ENCODE results near the gene MPRIP.
"Not testable (repeated sequence)": the region's sequence is repeated elsewhere in the genome, so short reads cannot be mapped to it uniquely, and the experiment has no call there.

MPRIP gene

DNA sequence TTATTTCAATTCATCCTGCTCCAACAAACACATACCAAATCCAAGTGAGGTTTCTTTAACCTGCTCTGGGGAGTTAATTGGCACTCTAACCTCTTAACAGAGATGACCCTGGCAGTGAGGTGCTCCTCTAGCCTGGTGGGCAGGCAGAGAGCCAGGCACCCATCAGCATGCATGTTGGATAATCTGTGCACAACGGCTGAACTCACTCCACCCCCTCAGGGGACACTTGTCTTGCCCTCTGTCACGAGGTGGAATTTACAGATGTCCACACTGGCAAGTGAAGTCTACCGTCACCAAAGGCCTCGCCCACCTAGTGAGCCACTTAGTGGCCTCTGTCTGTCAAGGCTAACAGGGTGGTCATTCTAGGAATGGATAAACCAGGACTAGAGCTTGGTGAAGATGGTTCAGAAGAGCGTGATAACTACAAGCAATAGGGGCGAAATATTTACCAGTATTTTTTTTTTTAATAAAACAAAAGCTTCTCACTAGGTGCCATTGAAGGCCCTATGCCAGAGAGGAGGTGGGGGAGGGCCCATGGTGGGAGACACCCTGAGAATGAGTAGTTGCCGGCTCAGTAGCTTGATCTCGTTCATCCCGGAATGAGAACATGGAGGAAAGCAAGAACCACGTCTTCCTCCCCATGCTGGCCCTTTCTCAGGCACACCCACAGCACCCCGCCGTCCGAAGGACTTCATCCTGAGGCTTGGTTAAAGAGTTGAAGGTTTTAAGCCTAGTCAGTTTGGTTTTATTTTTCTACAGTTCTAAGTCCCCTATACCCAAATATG, 138.7 kb downstream of the MPRIP start:
- no peaks in the 10 kb centered on the region for H3K9me3 Mint-ChIP-seq
- peaks cover 64% of the 10 kb centered on the region for H3K36me3 Mint-ChIP-seq (ENCODE audit: low read depth)
- TF ChIP-seq, protein P1, sequence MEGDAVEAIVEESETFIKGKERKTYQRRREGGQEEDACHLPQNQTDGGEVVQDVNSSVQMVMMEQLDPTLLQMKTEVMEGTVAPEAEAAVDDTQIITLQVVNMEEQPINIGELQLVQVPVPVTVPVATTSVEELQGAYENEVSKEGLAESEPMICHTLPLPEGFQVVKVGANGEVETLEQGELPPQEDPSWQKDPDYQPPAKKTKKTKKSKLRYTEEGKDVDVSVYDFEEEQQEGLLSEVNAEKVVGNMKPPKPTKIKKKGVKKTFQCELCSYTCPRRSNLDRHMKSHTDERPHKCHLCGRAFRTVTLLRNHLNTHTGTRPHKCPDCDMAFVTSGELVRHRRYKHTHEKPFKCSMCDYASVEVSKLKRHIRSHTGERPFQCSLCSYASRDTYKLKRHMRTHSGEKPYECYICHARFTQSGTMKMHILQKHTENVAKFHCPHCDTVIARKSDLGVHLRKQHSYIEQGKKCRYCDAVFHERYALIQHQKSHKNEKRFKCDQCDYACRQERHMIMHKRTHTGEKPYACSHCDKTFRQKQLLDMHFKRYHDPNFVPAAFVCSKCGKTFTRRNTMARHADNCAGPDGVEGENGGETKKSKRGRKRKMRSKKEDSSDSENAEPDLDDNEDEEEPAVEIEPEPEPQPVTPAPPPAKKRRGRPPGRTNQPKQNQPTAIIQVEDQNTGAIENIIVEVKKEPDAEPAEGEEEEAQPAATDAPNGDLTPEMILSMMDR (IDR thresholded peaks at IDR 0.05): no peak
- peaks cover 6% of the 10 kb centered on the region for H3K4me1 Mint-ChIP-seq
- peaks cover 6% of the 10 kb centered on the region for H3K27me3 Mint-ChIP-seq (ENCODE audit: low read depth, poor library complexity)
- DNase-seq: no peak
- H3K27ac Mint-ChIP-seq: peak overlapping the region; percentile 89
- H3K4me3 Mint-ChIP-seq: no peak overlapping the region

DNA sequence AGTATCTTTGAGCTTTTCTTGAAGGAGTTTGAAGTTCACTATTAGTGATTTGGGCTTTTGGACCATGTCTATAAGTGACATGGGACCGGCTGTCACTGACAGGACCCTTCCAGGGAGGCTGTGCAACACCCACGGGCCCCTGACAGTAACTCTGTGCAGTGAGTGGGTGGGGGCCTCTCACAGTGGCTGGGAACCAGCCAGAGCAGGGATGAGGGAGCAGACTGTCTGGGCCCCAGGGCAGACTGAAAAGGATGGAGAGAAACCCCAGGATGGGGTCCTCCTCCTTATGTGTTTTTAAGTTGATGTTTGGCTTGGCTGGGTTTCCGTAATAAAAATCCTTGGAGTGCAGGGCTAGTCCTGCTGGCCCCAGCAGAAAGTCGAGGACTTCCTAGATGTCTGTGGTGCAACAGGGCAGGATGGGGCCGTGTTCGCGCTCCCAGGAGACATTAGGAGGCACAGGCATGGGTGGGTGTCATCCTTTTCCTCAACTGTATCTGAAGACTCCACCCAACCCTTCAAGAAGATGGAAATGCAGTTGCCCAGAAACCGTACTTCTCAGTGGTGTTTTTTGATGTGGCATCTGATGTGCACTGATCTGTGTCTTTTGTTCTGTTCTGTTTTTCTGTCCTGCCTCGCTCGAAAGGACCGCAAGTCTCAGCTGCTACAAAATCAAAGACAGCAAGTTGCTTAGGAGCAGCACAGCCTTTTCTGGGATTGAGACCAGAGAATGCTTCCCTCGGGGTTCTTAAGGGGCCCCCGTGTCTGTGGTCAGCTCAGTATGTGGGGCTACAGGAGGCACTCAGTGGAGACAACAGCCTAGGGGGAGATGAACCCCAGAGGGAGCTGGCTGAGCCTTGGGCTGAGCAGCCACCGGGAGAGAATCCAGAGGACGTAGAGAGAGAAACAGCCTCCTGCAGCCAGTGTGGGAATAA, 139.7 kb downstream of the MPRIP start:
- no peaks in the 10 kb centered on the region for H3K9me3 Mint-ChIP-seq
- no peak for DNase-seq
- H3K4me1 Mint-ChIP-seq: peaks cover 12% of the 10 kb centered on the region
- peaks cover 6% of the 10 kb centered on the region for H3K27me3 Mint-ChIP-seq (ENCODE audit: low read depth, poor library complexity)
- TF ChIP-seq, protein P1 (IDR thresholded peaks at IDR 0.05): no peak
- peak overlapping the region; percentile 85 for H3K27ac Mint-ChIP-seq
- H3K36me3 Mint-ChIP-seq (ENCODE audit: low read depth): peaks cover 59% of the 10 kb centered on the region
- H3K4me3 Mint-ChIP-seq: no peak overlapping the region

DNA sequence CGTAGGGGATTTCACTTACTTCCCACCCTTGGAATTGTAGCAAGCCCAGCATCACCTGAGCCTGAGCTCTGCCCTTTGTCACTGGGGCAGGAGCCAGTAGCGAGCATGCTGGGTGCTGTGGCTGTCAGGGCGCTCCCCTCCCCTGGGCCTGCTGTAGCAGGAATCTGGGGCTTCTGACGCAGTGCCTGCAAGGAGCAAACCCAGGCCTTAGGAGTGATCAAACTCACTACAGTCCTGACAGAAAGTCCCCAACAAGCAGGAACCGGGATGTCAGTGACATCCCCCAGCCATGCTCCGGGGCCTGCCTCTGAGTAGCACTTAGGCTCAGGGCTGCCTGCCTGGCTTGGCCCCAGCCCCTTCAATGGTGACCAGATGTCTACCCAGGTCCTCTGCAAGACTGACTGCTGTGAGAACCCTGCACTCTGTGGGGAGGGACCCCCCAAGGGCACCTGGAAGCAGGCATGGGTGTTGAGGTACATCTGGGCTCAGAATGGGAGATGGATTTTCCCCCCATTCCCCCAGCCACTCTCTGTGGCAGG, 140.4 kb downstream of the MPRIP start:
- H3K27me3 Mint-ChIP-seq (ENCODE audit: low read depth, poor library complexity): peaks cover 6% of the 10 kb centered on the region
- no peak for DNase-seq

DNA sequence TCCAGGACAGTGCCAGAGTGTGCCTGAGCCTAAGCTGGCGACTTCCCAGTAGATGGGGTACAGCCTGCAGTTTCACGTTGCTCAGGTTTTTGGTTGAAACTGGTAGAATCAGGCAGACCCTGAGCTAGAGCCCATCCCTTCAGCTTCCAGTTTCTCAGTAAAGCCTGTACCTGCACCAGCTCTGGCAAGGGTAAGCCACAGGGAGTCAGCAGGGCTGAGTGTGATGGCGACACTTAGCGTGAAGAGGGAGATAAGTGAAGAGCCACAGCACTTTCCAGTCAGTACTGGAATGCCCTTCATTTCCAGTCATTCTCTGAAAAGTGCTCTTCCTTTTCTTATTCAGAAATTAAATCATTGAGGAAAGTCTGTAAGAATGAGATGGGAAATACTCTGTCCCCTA, 141.5 kb downstream of the MPRIP start:
- H3K4me1 Mint-ChIP-seq: peaks cover 12% of the 10 kb centered on the region
- no peak for DNase-seq
- H3K27me3 Mint-ChIP-seq (ENCODE audit: low read depth, poor library complexity): no peaks in the 10 kb centered on the region
- no peak overlapping the region for H3K4me3 Mint-ChIP-seq
- H3K27ac Mint-ChIP-seq: no peak overlapping the region
- H3K36me3 Mint-ChIP-seq (ENCODE audit: low read depth): peaks cover 57% of the 10 kb centered on the region
- H3K9me3 Mint-ChIP-seq: no peaks in the 10 kb centered on the region
- TF ChIP-seq, protein P1 (IDR thresholded peaks at IDR 0.05): no peak

More for the DNA sequence above, 140.4 kb downstream of the MPRIP start:
- peaks cover 12% of the 10 kb centered on the region for H3K4me1 Mint-ChIP-seq
- no peaks in the 10 kb centered on the region for H3K9me3 Mint-ChIP-seq
- H3K36me3 Mint-ChIP-seq (ENCODE audit: low read depth): peaks cover 55% of the 10 kb centered on the region
- no peak overlapping the region for H3K27ac Mint-ChIP-seq
- H3K4me3 Mint-ChIP-seq: no peak overlapping the region
- TF ChIP-seq, protein P1 (IDR thresholded peaks at IDR 0.05): no peak

DNA sequence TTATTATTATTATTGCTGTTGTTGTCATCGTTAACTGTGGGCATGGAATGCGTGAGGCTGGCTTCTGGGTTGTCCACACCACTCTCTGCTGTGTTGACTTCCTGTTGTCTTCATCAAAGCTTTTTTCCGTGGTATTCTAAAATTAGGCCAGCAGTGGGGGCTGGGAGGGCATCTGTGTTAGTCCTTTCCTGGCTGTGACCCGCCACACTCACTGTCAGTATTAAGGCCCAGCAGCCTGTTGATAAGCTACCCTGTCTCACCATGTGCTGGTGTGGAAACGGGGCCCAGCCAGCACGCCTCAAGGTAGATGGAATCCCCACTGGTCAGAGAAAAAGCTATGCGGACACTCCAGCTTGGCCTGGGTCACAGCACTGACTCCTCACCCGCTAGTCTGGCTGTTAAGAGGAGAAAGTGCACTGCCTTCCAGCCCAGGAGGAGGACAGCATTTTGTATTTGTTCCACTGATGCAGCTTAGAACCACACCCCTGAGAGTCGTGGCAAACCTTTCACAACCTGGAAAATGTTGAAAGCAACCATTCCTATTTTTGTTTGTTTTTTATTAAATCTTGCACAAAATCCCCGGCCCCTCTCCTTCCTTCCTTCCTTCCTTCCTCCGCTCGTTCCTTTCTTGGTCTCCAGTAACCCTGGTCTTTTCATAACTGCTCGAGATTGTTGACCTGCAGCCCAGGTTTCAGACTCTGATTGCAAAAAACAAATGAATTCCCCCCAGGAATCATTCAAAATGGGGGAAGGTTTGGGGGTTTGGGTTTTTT, 142.9 kb downstream of the MPRIP start:
- not testable (repeated sequence) for H3K9me3 Mint-ChIP-seq; H3K4me3 Mint-ChIP-seq; H3K27me3 Mint-ChIP-seq (ENCODE audit: low read depth, poor library complexity); DNase-seq; H3K27ac Mint-ChIP-seq
- H3K4me1 Mint-ChIP-seq: peaks cover 12% of the 10 kb centered on the region
- peaks cover 59% of the 10 kb centered on the region for H3K36me3 Mint-ChIP-seq (ENCODE audit: low read depth)
